ENCODE measurements around the gene BMP5. TPM values are rescaled to one million over a fixed set of nuclear protein-coding genes. Genes with fewer than 3 reads are reported as not detected.
A peak's percentile ranks its signal among the peaks of the same experiment; 100 is the strongest.

BMP5 gene
- total and polyA plus RNA-seq, 4 donors: 2.8 to 34.5 (median 7.2) TPM

DNA sequence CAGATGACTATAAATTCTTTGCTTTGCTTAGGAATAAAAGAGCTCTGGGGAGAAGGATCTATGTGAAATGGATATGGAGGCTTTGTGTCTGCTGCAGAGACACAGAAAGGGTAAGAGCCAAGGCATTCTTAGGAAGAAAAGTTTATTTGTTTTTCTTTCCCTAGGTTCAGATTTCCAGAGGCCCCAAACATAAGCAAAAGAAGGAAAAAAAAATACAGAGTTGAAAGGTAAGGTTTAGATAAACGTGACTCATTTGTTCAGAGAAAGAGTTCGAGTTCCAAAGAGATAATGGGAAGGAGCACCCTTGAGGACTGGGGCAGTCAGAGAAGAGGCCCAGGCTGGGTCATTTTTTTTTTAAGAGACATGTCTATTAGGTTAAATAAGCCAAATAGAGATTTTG is 27.4 kb upstream of the BMP5 start:
- WGBS (ENCODE audit: insufficient coverage): 63% methylated on average over 2 of the region's 2 CpGs
- H3K9me3 ChIP-seq (ENCODE audit: control insufficient read depth, insufficient read depth, low read length): no peaks in the 10 kb centered on the region
- H3K27ac ChIP-seq (ENCODE audit: low read depth, low read length): no peak overlapping the region
- H3K27me3 ChIP-seq (ENCODE audit: control insufficient read depth, insufficient read depth, low read length): no peaks in the 10 kb centered on the region
- no peaks in the 10 kb centered on the region for H3K4me1 ChIP-seq (ENCODE audit: control insufficient read depth, insufficient read depth, low read length)
- H3K4me3 ChIP-seq (ENCODE audit: low read depth, low read length): no peak overlapping the region
- H3K36me3 ChIP-seq (ENCODE audit: control insufficient read depth, insufficient read depth, low read length): no peaks in the 10 kb centered on the region
- DNase-seq (ENCODE audit: low read depth in 4 of 6, low spot score in 6 of 6): peak in 1 of 6 donors; percentile 9

DNA sequence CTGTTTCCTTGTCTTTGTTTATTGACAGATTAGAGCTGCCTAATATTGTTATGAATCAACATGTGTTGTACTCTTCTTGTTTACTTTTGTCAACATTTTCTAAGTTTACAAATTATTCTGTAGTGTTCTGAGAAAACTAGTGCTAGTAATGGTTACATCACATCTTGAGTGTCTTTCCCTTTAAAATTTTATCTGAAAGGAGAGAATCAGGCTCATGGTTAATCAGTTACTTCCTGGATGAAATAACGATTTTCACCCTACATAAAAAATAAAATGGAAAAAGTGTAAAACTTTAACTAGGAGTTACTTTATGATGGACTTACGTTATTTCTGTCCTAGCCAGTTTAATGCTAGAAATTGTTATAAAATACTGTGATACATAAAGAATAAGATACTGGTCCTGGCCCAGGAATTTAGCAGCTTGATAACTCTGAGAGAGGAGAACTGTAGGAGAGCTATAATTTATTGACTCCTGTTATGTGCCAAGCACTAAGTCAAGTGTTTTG is 26.4 kb upstream of the BMP5 start:
- DNase-seq (ENCODE audit: low read depth in 4 of 6, low spot score in 6 of 6): no peak
- H3K36me3 ChIP-seq (ENCODE audit: control insufficient read depth, insufficient read depth, low read length): no peaks in the 10 kb centered on the region
- no peaks in the 10 kb centered on the region for H3K4me1 ChIP-seq (ENCODE audit: control insufficient read depth, insufficient read depth, low read length)
- WGBS (ENCODE audit: insufficient coverage): no CpG with 5 or more reads among the region's 2 CpGs
- H3K27ac ChIP-seq (ENCODE audit: low read depth, low read length): no peak overlapping the region
- no peak overlapping the region for H3K4me3 ChIP-seq (ENCODE audit: low read depth, low read length)
- no peaks in the 10 kb centered on the region for H3K9me3 ChIP-seq (ENCODE audit: control insufficient read depth, insufficient read depth, low read length)
- no peaks in the 10 kb centered on the region for H3K27me3 ChIP-seq (ENCODE audit: control insufficient read depth, insufficient read depth, low read length)

DNA sequence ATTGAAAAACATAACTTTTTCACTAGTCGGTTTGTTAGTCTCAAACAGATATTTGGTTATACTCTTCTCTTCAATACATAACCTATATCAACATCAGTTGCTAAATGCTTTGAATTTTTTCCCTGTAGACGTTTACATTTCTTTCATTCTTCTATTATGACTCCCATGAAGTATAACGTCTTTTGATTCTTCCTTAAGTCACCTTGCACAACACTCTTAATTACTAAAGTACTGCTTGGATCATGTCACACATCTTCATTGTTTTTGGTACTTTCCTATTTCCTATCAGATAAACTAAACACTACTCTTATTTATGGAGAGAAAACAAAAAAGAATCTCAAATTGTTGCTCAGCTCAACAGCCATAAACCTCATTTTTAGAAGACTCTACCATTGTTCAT is 23.0 kb upstream of the BMP5 start:
- H3K9me3 ChIP-seq (ENCODE audit: control insufficient read depth, insufficient read depth, low read length): no peaks in the 10 kb centered on the region
- WGBS (ENCODE audit: insufficient coverage): 86% methylated on average over 1 of the region's 3 CpGs

DNA sequence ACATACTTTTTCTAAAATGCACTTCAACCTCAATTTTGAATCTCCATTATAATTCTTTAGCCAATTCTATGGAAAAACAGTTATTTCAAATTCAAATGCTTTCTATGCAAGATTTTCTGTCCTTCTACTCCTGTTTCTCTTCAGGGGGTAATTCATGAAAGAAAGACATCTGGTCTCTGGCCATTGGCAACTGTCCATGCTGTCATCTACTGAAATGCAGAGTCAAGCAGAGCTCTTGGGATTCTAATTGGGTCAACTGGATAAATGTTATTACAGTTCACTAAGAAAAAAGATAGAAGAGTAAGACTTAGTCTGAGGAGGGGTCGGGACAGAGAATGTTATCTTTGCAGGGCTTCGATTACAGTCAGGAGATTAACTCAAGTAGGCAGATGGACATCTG is 22.0 kb upstream of the BMP5 start:
- Histone ChIP-seq H3K27me3 (ENCODE audit: control insufficient read depth, insufficient read depth, low read length) (no peaks in the 10 kb centered on the region), H3K4me3 (ENCODE audit: low read depth, low read length) (no peak overlapping the region), H3K4me1 (ENCODE audit: control insufficient read depth, insufficient read depth, low read length) (no peaks in the 10 kb centered on the region), H3K27ac (ENCODE audit: low read depth, low read length) (no peak overlapping the region), H3K36me3 (ENCODE audit: control insufficient read depth, insufficient read depth, low read length) (no peaks in the 10 kb centered on the region), H3K9me3 (ENCODE audit: control insufficient read depth, insufficient read depth, low read length) (no peaks in the 10 kb centered on the region)
- WGBS (ENCODE audit: insufficient coverage): 83% methylated on average over 2 of the region's 2 CpGs
- peak in 1 of 6 donors; percentile 34 for DNase-seq (ENCODE audit: low read depth in 4 of 6, low spot score in 6 of 6)

More for the DNA sequence above, 23.0 kb upstream of the BMP5 start:
- Histone ChIP-seq H3K4me1 (ENCODE audit: control insufficient read depth, insufficient read depth, low read length) (no peaks in the 10 kb centered on the region), H3K27ac (ENCODE audit: low read depth, low read length) (no peak overlapping the region), H3K4me3 (ENCODE audit: low read depth, low read length) (no peak overlapping the region), H3K27me3 (ENCODE audit: control insufficient read depth, insufficient read depth, low read length) (no peaks in the 10 kb centered on the region), H3K36me3 (ENCODE audit: control insufficient read depth, insufficient read depth, low read length) (no peaks in the 10 kb centered on the region)
- DNase-seq (ENCODE audit: low read depth in 4 of 6, low spot score in 6 of 6): no peak

DNA sequence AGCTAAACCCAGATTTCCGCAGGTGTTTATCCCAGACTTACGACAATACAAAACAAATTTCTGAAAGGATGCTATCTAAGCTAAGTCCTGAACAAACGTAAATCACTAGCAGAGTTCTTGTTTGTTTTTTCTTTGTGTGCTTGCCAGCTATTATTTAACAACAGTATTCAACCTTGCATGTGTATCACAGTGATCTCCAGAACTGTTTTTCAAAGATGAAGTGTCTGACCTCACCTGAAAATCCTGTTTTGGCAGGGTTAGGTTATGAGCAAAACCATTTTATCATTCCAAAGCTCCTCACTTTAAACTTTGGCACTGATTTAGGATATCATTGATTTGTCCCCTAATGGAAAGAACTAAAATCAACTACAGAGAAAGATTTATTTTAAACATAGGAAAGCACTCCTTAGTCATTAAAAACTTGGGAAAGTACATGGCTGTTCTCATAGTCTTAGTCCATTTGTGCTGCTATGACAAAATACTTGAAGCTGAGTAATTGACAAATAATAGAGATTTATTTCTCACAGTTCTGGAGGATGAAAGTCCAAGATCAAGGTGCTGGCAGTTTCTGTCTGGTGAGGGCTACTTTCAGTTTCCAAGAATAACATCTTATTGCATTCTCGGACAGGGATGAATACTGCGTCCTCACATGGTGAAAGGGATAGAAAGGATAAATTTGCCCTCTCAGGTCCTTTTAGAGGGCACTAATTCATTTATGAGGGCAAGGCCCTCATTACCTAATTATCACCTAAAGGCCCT is 20.8 kb upstream of the BMP5 start:
- Histone ChIP-seq H3K36me3 (ENCODE audit: control insufficient read depth, insufficient read depth, low read length) (no peaks in the 10 kb centered on the region), H3K4me3 (ENCODE audit: low read depth, low read length) (no peak overlapping the region), H3K27me3 (ENCODE audit: control insufficient read depth, insufficient read depth, low read length) (no peaks in the 10 kb centered on the region), H3K4me1 (ENCODE audit: control insufficient read depth, insufficient read depth, low read length) (no peaks in the 10 kb centered on the region), H3K27ac (ENCODE audit: low read depth, low read length) (no peak overlapping the region), H3K9me3 (ENCODE audit: control insufficient read depth, insufficient read depth, low read length) (no peaks in the 10 kb centered on the region)
- WGBS (ENCODE audit: insufficient coverage): no CpG with 5 or more reads among the region's 5 CpGs
- DNase-seq (ENCODE audit: low read depth in 4 of 6, low spot score in 6 of 6): no peak

DNA sequence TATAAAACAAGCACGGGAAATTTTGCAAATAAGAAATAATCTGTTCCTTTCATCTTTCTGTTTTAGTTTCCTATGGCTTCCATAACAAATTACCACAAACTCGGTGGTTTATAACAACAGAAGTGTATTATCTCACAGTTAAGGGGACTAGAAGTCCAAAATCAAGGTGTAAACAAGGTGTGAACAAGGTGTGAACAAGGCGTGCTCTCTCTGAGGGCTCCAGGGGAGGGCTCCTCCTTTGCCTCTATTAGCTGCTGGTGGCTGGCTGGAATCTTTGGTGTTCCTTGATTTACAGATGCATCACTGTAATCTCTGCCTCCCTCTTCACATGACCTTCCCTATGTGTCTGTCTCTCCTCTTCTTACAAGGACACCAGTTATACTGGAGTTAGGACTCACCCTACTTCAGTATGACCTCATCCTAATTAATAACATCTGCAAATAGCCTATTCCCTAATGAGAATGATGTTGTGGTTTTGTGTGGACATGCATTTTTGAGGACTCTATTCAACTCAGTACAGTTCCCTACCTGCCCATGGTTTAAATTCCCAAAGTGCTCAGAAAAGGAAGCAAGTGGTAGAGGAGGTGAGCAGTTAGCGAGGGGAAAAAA is 17.5 kb upstream of the BMP5 start:
- Histone ChIP-seq H3K9me3 (ENCODE audit: control insufficient read depth, insufficient read depth, low read length) (no peaks in the 10 kb centered on the region), H3K27me3 (ENCODE audit: control insufficient read depth, insufficient read depth, low read length) (no peaks in the 10 kb centered on the region), H3K27ac (ENCODE audit: low read depth, low read length) (no peak overlapping the region), H3K4me3 (ENCODE audit: low read depth, low read length) (no peak overlapping the region), H3K36me3 (ENCODE audit: control insufficient read depth, insufficient read depth, low read length) (no peaks in the 10 kb centered on the region), H3K4me1 (ENCODE audit: control insufficient read depth, insufficient read depth, low read length) (no peaks in the 10 kb centered on the region)
- WGBS (ENCODE audit: insufficient coverage): 100% methylated on average over 1 of the region's 4 CpGs
- DNase-seq (ENCODE audit: low read depth in 4 of 6, low spot score in 6 of 6): no peak

DNA sequence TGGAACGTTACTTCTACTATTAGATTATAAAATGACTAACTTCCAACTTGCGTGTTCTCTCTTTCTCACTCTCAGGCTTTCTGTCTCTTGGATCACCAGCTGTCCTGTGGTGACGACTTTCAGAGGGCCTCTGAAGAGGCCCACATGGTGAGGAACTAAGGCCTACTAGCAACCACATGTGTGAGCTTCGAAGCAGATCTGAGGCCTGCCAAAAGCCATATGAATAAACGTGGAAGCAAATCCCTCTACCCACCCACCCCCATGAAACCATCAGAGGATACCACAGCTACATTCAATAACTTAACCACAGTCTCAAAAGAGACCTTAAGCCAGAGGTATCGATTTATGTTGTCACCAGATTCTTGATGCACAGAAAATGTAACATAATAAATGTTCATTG is 13.5 kb upstream of the BMP5 start:
- no peak for DNase-seq (ENCODE audit: low read depth in 4 of 6, low spot score in 6 of 6)
- Histone ChIP-seq H3K9me3 (ENCODE audit: control insufficient read depth, insufficient read depth, low read length) (no peaks in the 10 kb centered on the region), H3K4me3 (ENCODE audit: low read depth, low read length) (no peak overlapping the region), H3K27me3 (ENCODE audit: control insufficient read depth, insufficient read depth, low read length) (no peaks in the 10 kb centered on the region), H3K27ac (ENCODE audit: low read depth, low read length) (no peak overlapping the region), H3K36me3 (ENCODE audit: control insufficient read depth, insufficient read depth, low read length) (no peaks in the 10 kb centered on the region), H3K4me1 (ENCODE audit: control insufficient read depth, insufficient read depth, low read length) (no peaks in the 10 kb centered on the region)
- 92% methylated on average over 3 of the region's 6 CpGs for WGBS (ENCODE audit: insufficient coverage)

DNA sequence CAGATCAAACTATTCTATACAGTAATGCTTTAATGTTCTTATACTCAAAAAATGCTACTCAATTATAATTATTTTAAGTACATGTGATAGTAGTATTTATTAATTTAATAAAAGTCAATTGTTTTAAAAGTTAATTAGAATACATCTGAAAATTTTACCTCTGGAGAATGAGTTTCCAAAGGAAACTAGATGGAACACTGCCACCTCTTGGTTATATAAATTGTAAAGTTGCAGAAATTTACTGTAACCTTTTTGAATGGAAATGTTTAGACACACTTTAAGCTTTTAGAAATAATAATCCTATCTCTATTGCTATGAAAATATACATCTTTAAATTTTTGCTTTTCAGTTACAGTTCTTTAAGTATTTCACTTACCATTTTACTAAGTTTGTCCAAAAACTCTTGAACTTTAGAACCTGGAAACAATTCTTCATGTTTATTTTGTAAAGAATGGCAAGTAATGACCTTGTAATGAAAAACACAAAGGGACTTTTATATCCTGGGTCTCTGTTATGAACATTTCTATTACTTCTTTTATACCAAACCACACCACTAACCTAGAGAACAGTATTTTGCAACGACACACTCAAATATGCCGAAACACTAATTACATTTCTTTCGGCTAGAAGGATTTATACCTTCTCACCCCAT is 10.9 kb upstream of the BMP5 start:
- no CpG with 5 or more reads among the region's 3 CpGs for WGBS (ENCODE audit: insufficient coverage)
- H3K4me3 ChIP-seq (ENCODE audit: low read depth, low read length): no peak overlapping the region
- no peak overlapping the region for H3K27ac ChIP-seq (ENCODE audit: low read depth, low read length)
- no peaks in the 10 kb centered on the region for H3K9me3 ChIP-seq (ENCODE audit: control insufficient read depth, insufficient read depth, low read length)
- DNase-seq (ENCODE audit: low read depth in 4 of 6, low spot score in 6 of 6): peak in 2 of 6 donors; percentile 58 to 74
- H3K4me1 ChIP-seq (ENCODE audit: control insufficient read depth, insufficient read depth, low read length): no peaks in the 10 kb centered on the region
- no peaks in the 10 kb centered on the region for H3K27me3 ChIP-seq (ENCODE audit: control insufficient read depth, insufficient read depth, low read length)
- no peaks in the 10 kb centered on the region for H3K36me3 ChIP-seq (ENCODE audit: control insufficient read depth, insufficient read depth, low read length)

DNA sequence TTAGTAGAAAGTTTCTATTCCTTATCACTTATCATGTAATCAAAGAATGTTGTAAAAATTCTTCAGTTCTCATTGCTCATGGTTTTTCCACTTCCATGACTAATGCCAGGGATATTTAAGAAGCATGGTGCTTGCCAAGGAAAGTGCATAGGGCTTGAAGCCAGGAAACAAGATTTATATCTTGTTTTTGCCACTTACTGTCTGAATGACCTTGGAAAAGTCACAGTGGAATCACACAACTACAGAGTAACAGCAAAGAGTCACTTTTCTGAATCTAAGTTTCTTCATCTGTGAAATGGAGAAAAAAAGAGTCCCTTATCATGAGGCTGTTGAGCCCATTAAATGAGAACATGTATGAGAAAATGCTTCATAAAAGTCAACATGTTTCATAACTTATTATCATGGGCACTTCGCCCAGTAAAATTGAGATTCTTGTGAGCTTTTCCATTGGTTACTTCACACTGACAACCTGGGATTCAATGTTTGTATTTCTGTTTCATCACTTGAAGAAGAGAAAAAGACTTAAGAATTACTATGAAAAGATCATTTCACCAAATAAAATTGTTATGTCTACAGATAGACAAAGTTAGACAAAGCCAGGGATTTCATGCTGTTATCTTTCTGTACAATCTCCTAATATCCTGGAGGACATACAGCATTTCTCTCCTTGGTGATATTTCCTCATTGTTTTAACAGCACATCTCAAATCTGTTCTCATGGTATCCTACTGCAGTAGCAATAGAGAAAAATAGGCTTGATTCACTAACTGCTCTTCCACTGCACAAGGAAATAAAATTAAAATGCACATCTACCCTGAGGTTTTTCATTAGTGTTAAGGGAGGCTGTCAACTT is 7.6 kb upstream of the BMP5 start:
- peak in 2 of 6 donors; percentile 19 to 38 for DNase-seq (ENCODE audit: low read depth in 4 of 6, low spot score in 6 of 6)
- Histone ChIP-seq H3K4me1 (ENCODE audit: control insufficient read depth, insufficient read depth, low read length) (no peaks in the 10 kb centered on the region), H3K27ac (ENCODE audit: low read depth, low read length) (no peak overlapping the region), H3K27me3 (ENCODE audit: control insufficient read depth, insufficient read depth, low read length) (no peaks in the 10 kb centered on the region), H3K9me3 (ENCODE audit: control insufficient read depth, insufficient read depth, low read length) (no peaks in the 10 kb centered on the region), H3K4me3 (ENCODE audit: low read depth, low read length) (no peak overlapping the region), H3K36me3 (ENCODE audit: control insufficient read depth, insufficient read depth, low read length) (no peaks in the 10 kb centered on the region)
- no CpG with 5 or more reads among the region's 1 CpG for WGBS (ENCODE audit: insufficient coverage)
